HG02678 (cell line): ENCODE results near the gene ADAMTS17.

Source experiments
- ATAC-seq: cut with Tn5 transposase; IDR thresholded peaks from one replicate; pipeline ENCODE4 v1.9.1; 2021; ENCODE audit warnings: mild to moderate bottlenecking, moderate library complexity; ENCODE audit not compliant: unreplicated experiment

The ADAMTS17 gene

GRCh38 chr15:100204771-100205170 is 137.0 kb downstream of the ADAMTS17 start:
- no peak for ATAC-seq

GRCh38 chr15:100204211-100204610 is 137.6 kb downstream of the ADAMTS17 start:
- no peak for ATAC-seq

GRCh38 chr15:100202309-100202960 is 139.3 kb downstream of the ADAMTS17 start:
- ATAC-seq, result no peak

- no peak for ATAC-seq
Observed at GRCh38 chr15:100201376-100202280, 140.1 kb downstream of the ADAMTS17 start.

GRCh38 chr15:100200287-100200880 is 141.4 kb downstream of the ADAMTS17 start:
- ATAC-seq, result no peak

DNA sequence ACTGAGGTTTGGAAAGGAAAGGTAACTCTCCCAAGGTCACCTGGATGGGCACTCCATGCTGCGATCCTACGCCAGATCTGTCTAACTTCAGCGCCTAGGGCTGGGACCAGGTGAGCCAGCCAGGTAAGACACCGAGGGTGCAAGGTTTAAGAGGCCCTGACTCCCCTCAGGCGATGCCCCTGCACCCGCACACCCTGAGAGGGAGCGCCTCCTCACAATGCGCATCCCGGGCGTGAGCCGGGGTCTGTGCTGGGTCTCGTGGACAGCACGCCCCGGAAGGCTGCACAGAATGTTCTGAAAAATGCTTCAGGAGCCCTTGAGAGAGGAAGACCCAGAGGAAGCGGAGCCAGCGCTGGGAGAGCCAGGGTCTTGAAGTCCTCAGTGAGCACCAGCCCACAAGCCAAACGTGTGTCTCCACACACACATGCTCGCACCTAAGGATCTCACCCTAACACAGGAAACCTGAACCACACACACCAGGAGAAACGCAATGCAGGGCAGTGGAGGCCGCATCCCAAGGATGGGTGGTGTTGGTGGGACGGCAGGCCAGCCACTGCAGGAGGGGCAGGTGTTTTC is 142.0 kb downstream of the ADAMTS17 start:
- ATAC-seq, result no peak

GRCh38 chr15:100198442-100198841 is 143.3 kb downstream of the ADAMTS17 start:
- no peak for ATAC-seq

GRCh38 chr15:100196326-100197058 is 145.3 kb downstream of the ADAMTS17 start:
- ATAC-seq, result no peak

DNA sequence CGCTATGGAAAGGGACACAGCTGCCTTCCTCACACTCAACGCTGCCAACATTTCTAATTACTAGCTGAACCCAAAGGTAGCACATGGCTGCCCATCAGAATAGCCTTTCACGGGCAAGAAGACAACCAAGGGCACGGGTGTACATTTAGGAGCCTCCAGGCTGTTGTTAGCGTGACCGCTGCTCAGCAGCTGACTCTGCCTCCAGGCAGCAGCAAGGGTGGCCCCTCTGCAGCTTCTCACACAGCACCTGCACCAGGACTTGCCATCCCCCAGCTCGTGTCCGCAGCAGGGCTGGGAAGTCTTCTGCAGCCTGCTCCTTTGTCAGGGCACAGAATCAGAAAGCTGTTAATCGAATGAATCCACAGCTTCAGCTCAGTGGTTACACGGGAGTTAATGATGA is 146.8 kb downstream of the ADAMTS17 start:
- ATAC-seq, result no peak

- no peak for ATAC-seq
Observed at GRCh38 chr15:100193277-100193860, 148.4 kb downstream of the ADAMTS17 start.

DNA sequence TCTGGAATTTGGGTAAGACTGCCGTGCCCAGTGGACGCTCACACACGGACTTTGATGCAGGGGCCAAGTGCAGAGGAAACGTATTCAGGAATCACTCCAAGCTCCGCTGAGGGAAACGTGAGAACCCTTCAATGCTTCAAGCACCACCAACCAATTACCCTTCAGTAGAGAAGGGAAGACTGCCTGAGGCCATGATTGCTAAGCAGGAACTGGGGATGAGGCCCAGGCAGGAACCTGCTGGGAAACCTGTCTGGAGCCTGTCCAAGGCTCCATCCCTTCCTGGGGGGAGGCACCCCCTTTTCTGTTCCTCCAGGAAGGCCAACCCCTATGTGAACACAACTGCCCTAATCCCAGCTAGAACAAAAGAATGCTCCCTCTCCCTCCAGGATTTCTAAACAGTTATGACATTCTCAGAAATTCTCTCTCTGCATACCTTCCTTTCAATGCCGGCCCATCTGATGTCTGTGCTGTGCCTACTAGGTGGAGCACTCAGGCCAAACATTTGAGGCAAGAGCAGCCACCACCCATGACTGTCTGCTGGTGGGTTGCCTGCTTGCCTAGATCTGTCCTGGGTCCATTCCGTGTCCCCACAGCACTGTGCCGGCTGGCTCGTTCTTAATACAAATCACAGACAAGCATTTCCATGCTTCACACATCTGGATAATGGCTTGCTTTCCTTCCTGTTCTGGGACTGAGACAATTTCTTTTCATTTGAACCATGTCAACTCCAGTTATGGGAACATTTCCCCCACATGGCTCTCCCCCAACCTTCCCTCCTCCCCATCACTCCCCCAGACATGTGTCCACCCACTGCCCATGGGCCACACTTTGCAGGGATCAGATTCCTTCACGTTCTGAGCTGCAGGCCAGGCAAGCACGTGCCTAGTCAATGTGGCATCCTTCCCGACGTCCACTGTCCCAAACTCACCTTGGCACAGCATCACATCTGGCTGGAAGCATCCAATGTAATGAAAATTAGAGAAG is 149.4 kb downstream of the ADAMTS17 start:
- ATAC-seq, result no peak

DNA sequence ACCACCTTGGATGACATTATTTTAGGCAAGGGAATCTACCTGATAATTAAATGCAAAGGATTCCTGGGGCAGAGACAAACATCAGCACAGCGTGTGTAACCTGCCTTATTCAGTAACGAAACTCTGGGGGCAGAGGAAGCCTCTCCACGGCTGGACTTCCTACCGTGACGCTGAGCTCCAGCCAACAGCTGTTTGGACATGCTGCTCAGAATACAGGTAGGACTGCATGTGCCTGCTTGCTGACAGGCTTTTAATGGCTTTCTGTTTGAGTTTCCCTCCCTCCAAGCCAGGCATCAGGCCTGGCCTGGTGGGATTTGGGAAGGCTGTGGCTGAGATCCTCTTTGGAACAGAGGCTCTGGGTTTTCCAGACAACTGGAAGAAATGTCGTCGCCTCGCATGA is 150.6 kb downstream of the ADAMTS17 start:
- ATAC-seq, result peak; percentile 57

DNA sequence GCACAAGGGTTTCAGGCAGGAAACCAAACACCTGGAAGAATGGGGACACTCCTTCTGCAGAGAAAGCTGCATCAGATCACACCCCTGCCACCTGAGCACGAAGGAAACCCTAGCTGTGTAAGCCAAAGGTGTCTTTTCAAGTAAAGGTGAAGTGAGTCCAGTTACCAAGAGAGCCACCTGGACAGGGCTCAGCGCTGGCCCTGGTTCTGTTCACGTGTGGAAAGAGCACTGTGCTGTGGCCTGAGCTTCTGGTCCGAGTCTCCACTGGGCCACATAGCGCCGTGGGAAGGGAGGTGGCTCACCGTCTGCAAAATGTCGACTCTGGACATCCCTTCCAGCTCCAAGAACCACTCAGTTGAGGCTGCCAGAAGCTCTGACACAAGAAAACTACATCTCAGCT is 151.1 kb downstream of the ADAMTS17 start:
- no peak for ATAC-seq

GRCh38 chr15:100189849-100190248 is 151.9 kb downstream of the ADAMTS17 start:
- no peak for ATAC-seq

GRCh38 chr15:100189319-100189718 is 152.5 kb downstream of the ADAMTS17 start:
- ATAC-seq, result no peak

GRCh38 chr15:100187677-100188076 is 154.1 kb downstream of the ADAMTS17 start:
- ATAC-seq, result no peak

- no peak for ATAC-seq
Observed at GRCh38 chr15:100186960-100187359, 154.8 kb downstream of the ADAMTS17 start.

GRCh38 chr15:100186366-100186765 is 155.4 kb downstream of the ADAMTS17 start:
- no peak for ATAC-seq

- ATAC-seq, result no peak
Observed at GRCh38 chr15:100183921-100184495, 157.8 kb downstream of the ADAMTS17 start.
